SU-DHL-6 (cell line): ENCODE data around the gene ISLR2.

Experiments used
- H2AFZ ChIP-seq: fragments of 200-600 bp; sonication (generic); 2 replicates; pipeline ENCODE4 v1.6.1; 2014; ENCODE audit warnings: low read depth, mild to moderate bottlenecking, moderate library complexity, mixed read lengths, antibody characterized with exemption, low read length; ENCODE audit not compliant: severe bottlenecking
- H3F3A ChIP-seq: fragments of 200-600 bp; shearing (Covaris generic); 2 replicates; pipeline ENCODE4 v1.6.0; 2016; ENCODE audit warnings: antibody characterized with exemption, mild to moderate bottlenecking; ENCODE audit not compliant: insufficient read depth
- H3K27ac ChIP-seq: fragments of 200-600 bp; sonication (generic); 2 replicates; pipeline ENCODE4 v1.5.1; 2016; ENCODE audit warnings: low read depth, mild to moderate bottlenecking, low read length, moderate library complexity, mixed read lengths
- H3K27me3 ChIP-seq: fragments of 200-600 bp; sonication (generic), shearing (Covaris generic); 2 replicates; pipeline ENCODE4 v1.6.0; 2014; ENCODE audit warnings: mild to moderate bottlenecking, low read length
- H3K36me3 ChIP-seq: fragments of 200-600 bp; sonication (generic); 2 replicates; pipeline ENCODE4 v1.6.1; 2014; ENCODE audit warnings: mild to moderate bottlenecking, low read length, mixed read lengths
- H3K4me2 ChIP-seq: fragments of 300-600, 200-600 bp; shearing (Covaris generic), sonication (generic); 2 replicates; pipeline ENCODE4 v1.6.0; 2014; ENCODE audit warnings: low read length, low read depth, mild to moderate bottlenecking; ENCODE audit not compliant: poor library complexity, severe bottlenecking
- H3K4me3 ChIP-seq: fragments of 200-600 bp; sonication (generic); 2 replicates; pipeline ENCODE4 v1.5.1; 2014; ENCODE audit warnings: antibody characterized with exemption, low read length, mild to moderate bottlenecking, mixed read lengths; ENCODE audit not compliant: insufficient read depth, poor library complexity, severe bottlenecking
- H3K79me2 ChIP-seq: fragments of 200-600 bp; sonication (generic); 2 replicates; pipeline ENCODE4 v1.6.1; 2014; ENCODE audit warnings: mild to moderate bottlenecking, low read length, moderate library complexity; ENCODE audit not compliant: insufficient read depth
- H3K9ac ChIP-seq: fragments of 200-600 bp; sonication (generic); 2 replicates; pipeline ENCODE4 v1.7.0; 2014; ENCODE audit warnings: mild to moderate bottlenecking, low read length
- H3K9me2 ChIP-seq: fragments of 200-600 bp; sonication (generic); replicated peaks from 2 replicates; pipeline ENCODE4 v1.6.1; 2014; ENCODE audit warnings: low read length; ENCODE audit not compliant: insufficient read depth
- H3K9me3 ChIP-seq: fragments of 200-600 bp; sonication (generic); 2 replicates; pipeline ENCODE4 v1.6.1; 2014; ENCODE audit warnings: low read length, mixed read lengths; ENCODE audit not compliant: insufficient read depth
- H4K20me1 ChIP-seq: fragments of 200-600 bp; sonication (generic); 2 replicates; pipeline ENCODE4 v1.6.1; 2014; ENCODE audit warnings: low read depth, mild to moderate bottlenecking, antibody characterized with exemption, low read length, moderate library complexity, mixed read lengths
- EZH2phosphoT487 ChIP-seq: fragments of 200-600 bp; sonication (generic), shearing (Covaris generic); conservative IDR thresholded peaks from 2 replicates; pipeline ENCODE4 v1.6.1; 2018; ENCODE audit warnings: mild to moderate bottlenecking, antibody characterized with exemption, low read length, moderate library complexity, mixed read lengths
- TF ChIP-seq, protein P1 (sequence below): fragments of 200-600 bp; sonication (generic); IDR thresholded peaks from one replicate; pipeline ENCODE4 v1.5.1; 2017; ENCODE audit warnings: antibody characterized with exemption, mild to moderate bottlenecking, low read length, moderate library complexity; ENCODE audit not compliant: insufficient read depth, poor library complexity, severe bottlenecking

Gene ISLR2

GRCh38 chr15:74132681-74133651, 2.6 kb downstream of the ISLR2 start:
- Histone ChIP-seq H3K79me2 (no peaks in the 10 kb centered on the region), H3K9me2 (no peaks in the 10 kb centered on the region), H3K4me2 (no peak overlapping the region), H3F3A (no peaks in the 10 kb centered on the region), H3K9ac (no peak overlapping the region), H3K27me3 (no peaks in the 10 kb centered on the region), H4K20me1 (no peaks in the 10 kb centered on the region), H3K9me3 (no peaks in the 10 kb centered on the region), H3K36me3 (no peaks in the 10 kb centered on the region), H2AFZ (no peak overlapping the region), H3K27ac (no peak overlapping the region), H3K4me3 (no peak overlapping the region)
- TF ChIP-seq, protein P1, sequence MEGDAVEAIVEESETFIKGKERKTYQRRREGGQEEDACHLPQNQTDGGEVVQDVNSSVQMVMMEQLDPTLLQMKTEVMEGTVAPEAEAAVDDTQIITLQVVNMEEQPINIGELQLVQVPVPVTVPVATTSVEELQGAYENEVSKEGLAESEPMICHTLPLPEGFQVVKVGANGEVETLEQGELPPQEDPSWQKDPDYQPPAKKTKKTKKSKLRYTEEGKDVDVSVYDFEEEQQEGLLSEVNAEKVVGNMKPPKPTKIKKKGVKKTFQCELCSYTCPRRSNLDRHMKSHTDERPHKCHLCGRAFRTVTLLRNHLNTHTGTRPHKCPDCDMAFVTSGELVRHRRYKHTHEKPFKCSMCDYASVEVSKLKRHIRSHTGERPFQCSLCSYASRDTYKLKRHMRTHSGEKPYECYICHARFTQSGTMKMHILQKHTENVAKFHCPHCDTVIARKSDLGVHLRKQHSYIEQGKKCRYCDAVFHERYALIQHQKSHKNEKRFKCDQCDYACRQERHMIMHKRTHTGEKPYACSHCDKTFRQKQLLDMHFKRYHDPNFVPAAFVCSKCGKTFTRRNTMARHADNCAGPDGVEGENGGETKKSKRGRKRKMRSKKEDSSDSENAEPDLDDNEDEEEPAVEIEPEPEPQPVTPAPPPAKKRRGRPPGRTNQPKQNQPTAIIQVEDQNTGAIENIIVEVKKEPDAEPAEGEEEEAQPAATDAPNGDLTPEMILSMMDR: no peak
- TF ChIP-seq EZH2phosphoT487: no peak

DNA sequence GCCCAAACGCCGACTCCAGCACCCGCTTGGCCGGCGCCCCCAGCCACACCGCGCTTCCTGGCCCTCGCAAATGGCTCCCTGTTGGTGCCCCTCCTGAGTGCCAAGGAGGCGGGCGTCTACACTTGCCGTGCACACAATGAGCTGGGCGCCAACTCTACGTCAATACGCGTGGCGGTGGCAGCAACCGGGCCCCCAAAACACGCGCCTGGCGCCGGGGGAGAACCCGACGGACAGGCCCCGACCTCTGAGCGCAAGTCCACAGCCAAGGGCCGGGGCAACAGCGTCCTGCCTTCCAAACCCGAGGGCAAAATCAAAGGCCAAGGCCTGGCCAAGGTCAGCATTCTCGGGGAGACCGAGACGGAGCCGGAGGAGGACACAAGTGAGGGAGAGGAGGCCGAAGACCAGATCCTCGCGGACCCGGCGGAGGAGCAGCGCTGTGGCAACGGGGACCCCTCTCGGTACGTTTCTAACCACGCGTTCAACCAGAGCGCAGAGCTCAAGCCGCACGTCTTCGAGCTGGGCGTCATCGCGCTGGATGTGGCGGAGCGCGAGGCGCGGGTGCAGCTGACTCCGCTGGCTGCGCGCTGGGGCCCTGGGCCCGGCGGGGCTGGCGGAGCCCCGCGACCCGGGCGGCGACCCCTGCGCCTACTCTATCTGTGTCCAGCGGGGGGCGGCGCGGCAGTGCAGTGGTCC, 3.5 kb downstream of the ISLR2 start:
- Histone ChIP-seq H3K4me3 (no peak overlapping the region), H3K4me2 (no peak overlapping the region), H3K9me3 (no peaks in the 10 kb centered on the region), H3K9me2 (no peaks in the 10 kb centered on the region), H2AFZ (no peak overlapping the region), H3K79me2 (no peaks in the 10 kb centered on the region), H3K27me3 (no peaks in the 10 kb centered on the region), H3F3A (no peaks in the 10 kb centered on the region), H3K36me3 (no peaks in the 10 kb centered on the region), H4K20me1 (no peaks in the 10 kb centered on the region), H3K9ac (no peak overlapping the region), H3K27ac (no peak overlapping the region)
- no peak for TF ChIP-seq EZH2phosphoT487
- TF ChIP-seq, protein P1: no peak

DNA sequence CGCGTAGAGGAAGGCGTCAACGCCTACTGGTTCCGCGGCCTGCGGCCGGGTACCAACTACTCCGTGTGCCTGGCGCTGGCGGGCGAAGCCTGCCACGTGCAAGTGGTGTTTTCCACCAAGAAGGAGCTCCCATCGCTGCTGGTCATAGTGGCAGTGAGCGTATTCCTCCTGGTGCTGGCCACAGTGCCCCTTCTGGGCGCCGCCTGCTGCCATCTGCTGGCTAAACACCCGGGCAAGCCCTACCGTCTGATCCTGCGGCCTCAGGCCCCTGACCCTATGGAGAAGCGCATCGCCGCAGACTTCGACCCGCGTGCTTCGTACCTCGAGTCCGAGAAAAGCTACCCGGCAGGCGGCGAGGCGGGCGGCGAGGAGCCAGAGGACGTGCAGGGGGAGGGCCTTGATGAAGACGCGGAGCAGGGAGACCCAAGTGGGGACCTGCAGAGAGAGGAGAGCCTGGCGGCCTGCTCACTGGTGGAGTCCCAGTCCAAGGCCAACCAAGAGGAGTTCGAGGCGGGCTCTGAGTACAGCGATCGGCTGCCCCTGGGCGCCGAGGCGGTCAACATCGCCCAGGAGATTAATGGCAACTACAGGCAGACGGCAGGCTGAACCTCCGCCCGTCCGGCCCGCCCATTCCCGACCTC, 4.1 kb downstream of the ISLR2 start:
- Histone ChIP-seq H3K9ac (no peak overlapping the region), H3K27ac (no peak overlapping the region), H3K27me3 (no peaks in the 10 kb centered on the region), H3K4me3 (no peak overlapping the region), H3K79me2 (no peaks in the 10 kb centered on the region), H3K4me2 (no peak overlapping the region), H2AFZ (no peak overlapping the region), H4K20me1 (no peaks in the 10 kb centered on the region), H3K9me2 (no peaks in the 10 kb centered on the region), H3K9me3 (no peaks in the 10 kb centered on the region), H3K36me3 (no peaks in the 10 kb centered on the region), H3F3A (no peaks in the 10 kb centered on the region)
- TF ChIP-seq EZH2phosphoT487: no peak
- TF ChIP-seq, protein P1: no peak
